ENCODE results near the gene DCDC1.

Gene DCDC1

DNA sequence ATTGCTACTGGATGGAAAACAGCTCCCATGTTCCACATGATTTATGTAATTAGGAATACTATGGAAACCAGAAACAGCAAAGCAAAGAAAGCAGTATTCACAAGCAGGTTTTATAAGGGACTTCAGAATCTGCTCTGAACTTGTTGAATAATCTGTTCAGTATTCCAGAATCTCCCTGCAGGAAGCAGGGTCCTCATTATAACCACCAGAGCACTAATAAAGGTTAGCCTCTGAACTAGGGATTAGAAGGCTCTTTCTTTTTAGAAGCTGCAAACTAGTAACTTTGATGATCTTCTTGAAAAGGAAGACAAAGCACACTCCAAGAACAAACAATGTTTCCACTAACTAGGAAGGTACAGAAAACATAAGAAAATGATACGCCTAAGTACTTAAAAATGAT, 125.8 kb downstream of the DCDC1 start:
- no peak for FAIRE-seq

DNA sequence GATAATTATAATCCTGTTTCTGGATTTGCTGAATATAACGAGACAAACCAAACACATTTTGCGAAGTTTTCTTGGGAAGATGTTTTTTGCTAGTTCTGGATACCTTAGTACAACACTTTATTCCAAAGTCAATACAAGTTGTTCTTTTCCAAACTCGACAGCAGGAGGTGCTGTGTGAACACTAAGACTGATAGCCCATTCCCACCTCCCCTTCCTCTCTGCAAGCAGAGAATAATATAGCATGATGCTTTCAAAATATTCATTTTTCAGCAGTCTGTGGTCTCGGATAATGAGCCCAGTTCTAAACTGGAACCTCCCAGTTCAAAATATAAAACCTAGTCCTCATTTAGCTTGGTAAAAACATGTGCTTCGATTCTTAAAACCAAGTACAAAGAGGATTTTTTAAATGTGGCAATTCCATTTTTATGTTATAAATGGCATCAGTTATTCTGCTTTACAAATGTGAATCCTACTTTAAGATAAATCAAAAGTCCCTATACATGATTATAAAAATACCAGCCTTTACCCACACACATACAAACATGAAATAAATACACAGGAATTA, 129.1 kb downstream of the DCDC1 start:
- DNase-seq (ENCODE audit: extremely low spot score, insufficient read length, low read depth) (no peak), FAIRE-seq (no peak)

More for the DNA sequence above, 125.8 kb downstream of the DCDC1 start:
- no peak for DNase-seq (ENCODE audit: extremely low spot score, insufficient read length, low read depth)

DNA sequence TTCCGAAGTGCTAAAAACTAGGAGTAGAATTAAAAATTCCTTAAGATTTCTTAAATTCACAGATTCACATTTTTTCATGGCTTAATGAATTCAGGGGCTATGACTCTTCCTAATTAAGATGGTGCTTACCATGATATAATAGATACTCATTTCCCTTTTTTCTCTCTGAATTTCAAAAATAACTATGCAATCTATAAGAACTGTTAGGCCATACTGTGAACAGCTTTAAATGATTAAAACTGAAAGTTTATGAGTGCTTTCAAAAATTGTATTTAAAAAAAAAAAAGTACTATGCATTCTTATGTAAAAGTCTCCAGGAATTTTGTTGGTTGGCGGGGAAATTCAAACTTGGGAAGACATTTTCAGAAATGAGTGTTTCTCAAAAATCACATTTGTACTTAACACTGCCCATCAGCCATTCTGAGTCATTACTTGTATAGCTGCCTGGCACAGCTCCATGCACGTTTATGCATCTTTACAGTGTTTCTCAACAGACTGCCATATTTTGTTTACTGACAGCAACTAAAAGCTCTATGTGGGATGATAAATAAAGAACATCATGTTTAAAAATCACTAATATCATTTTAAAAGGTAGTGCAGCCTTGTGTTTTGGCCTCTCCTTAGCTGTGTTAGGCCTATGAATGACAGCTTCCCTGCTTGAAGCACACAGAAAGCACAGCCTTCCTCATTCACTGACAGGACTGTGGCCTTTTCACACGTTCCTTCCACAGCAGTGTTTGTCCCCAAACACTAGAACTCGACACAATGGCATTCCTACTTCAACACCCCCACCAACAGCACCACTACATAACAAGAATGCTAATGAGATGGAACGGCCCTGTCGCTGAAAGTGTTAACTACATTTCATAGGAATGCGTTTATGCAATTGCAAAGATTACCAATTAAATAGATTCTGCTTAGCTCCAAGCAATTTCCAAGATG, 131.4 kb downstream of the DCDC1 start:
- no peak for FAIRE-seq
- no peak for DNase-seq (ENCODE audit: extremely low spot score, insufficient read length, low read depth)

DNA sequence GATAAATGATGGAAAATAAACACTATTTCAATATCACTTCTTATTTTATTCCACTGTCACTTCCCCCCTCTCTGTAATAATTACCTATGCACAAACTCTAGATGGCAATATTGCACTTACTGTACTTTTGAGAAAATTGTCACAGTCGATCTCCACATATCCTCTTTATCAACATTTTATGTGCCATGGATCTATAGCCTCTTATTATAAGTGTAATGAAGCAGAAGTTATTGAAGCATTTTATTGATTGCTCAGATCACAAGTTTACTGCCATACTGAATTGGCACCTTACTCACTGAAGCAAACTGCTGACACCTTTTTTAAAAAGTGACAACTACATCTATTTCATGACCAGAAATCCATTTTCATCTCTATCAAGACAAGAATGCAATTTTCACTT, 133.4 kb downstream of the DCDC1 start:
- DNase-seq (ENCODE audit: extremely low spot score, insufficient read length, low read depth) (no peak), FAIRE-seq (no peak)

DNA sequence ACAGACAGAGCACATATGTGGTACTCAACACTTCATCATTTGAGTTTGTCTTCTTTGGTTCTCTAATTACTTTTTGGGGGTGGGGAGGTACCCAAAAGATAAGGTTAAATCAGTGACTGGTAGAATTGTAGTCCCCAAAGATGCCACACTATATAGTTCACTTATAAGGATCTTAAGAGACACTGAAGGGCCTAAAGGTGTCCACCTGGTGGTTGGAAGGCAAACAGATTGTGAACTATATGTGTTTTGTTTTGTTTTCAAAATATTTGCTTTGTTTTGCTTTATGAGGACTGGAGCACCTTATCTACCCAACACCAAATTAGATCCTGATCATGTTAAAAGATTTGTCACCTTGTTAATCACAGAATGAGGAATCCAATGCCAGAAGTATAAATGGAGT, 136.1 kb downstream of the DCDC1 start:
- FAIRE-seq: no peak
- no peak for DNase-seq (ENCODE audit: extremely low spot score, insufficient read length, low read depth)

DNA sequence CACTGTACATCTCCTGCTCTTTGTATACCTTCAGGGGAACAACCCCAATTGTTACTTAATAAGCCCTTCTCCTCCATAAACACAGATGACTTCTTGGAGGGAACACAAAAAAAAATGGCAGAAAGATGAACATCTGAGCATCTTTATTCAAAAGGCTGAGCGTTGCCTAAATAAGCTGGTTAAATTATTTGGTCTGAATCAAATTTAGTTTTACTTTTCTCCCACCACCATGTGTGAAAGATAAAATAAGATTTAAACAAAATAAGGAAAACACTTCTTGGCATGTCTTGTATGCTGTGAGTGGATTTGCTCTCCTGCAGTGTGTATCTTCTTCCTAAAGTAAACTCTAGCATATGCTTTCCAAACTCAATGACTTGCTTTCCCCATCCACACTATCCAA, 137.9 kb downstream of the DCDC1 start:
- DNase-seq (ENCODE audit: extremely low spot score, insufficient read length, low read depth) (no peak), FAIRE-seq (no peak)

DNA sequence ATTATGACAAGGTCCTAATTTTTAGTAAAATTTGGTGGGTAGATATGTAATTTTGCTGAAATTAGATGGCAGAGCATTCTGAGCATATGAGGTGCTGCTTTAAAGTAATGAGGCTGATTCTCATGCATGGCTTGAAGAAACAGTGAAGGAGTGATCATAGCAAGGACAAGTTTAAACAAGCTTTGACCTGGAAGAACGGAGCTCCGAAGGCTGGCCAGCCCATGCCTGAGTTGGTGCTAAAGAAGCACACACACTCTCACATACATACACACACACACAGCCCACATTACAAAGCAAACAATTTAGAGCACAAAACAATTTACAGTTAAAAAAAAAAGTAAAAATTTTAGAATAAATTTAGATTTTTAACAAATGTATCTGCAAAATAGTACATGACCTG, 150.7 kb downstream of the DCDC1 start:
- DNase-seq (ENCODE audit: extremely low spot score, insufficient read length, low read depth): no peak
- FAIRE-seq: no peak

DNA sequence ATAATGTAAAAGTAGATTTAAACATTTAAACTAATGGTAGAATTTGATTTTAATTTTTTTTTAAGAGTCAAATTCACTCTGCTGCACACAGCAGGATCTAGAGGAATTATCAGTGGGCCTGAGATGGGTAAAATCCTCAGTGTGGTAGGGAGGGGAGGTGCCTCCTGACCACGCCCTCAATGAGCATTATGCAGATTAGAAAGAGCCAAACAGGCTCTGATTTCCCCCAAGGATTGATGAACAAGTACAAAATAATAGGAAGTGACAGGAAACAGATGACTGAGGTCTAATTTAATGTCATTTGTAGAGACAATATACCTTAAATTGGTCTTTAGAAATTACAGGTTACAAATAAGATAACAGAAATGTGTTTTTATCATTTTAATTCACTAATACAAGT, 155.2 kb downstream of the DCDC1 start:
- FAIRE-seq (no peak), DNase-seq (ENCODE audit: extremely low spot score, insufficient read length, low read depth) (no peak)

DNA sequence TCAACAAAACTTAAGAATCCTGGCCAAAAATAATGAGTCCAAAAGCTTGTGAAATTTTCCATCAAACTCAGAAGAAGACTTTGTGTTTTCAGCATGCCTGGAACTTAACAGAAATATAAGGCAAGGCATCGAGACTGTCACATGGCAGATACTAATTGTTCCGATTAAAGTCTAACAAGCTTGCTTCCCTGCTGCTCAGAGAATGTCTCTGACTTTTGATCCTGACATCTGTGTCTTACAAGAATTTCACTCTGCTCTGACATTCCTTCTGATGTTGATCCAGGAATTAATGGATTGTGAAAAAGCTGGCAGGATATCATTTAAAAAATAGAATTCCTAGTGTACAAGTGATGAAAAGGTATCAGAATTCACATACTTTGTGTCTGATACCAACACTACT, 170.2 kb downstream of the DCDC1 start:
- no peak for FAIRE-seq
- no peak for DNase-seq (ENCODE audit: extremely low spot score, insufficient read length, low read depth)

DNA sequence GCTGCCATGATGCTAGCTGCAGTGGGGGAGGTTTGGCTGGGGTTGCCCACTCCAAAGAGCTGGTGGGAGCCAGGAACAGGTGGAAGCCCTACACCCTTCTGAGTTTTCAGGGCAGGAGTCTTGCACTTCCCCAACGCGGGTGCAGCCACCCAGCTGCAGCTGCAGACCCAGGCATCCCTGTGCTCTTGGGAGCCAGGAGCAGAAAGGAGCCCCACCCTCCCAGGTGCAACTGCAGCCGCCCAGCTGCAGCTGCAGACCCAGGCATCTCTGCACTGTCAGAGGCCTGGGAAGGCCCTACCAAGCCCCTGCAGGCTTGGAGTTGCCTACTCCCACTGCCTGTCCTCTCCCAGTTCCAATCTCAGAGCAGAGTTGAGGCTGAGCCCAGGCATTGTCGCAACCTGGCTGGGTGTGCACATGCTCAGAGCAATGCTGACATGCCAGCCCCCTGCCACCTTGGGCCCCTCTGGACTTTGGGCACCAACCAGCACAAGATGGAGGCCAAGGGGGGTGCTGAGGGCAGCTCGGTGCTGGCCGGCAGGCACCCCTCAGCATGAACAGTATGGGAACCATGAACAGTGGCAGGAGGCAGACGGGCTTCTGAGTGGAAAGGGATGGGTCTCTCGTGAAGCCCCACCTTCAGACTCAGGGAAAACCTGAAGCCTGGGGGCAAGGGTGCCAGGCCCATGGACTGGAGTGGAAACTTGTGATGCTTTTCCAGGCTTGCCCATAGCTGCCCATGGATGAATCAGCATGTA, 195.4 kb downstream of the DCDC1 start:
- FAIRE-seq (no peak), DNase-seq (ENCODE audit: extremely low spot score, insufficient read length, low read depth) (no peak)

DNA sequence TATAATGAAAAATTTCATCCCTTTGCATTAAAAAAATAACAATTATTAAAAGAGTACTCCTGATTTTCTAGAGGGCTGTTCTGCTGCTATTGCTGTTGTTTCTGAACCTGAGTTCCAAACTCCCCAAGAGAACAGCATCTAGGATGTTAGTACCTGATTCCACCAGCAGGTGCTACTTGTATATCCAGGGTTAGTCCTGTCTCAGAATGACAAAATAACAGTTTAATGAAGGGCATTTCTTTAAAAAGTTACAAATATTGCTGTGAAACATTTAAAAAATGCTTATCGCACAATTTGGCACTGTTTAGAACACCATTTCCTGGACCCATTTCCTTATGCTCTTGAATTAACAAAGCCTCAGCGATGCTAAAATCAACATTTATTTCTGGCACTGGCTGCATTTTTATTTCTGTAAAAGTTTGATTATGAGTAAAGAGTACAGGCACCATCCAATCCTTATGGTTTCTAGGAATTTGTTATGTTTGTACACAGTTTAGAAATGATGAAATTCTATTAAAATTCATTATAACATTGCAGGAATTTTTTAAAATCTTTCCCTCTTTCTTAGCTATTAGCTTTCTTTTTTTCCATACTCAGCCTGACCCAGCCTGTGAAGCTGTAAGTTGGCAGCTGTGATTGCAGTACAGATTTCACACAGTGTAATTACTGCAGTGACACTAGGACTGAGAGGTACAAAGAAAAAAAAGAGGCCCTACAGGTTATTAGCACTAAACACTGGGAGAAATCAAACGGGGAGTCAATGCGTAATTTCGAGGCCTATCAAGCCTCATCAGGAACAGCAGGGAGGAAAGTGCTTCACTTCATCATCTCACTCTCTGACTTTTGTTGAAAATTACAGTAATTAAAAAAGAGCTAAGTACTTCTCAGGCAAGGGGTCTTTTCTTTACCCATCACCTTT, 208.8 kb downstream of the DCDC1 start:
- no peak for DNase-seq (ENCODE audit: extremely low spot score, insufficient read length, low read depth)
- FAIRE-seq: no peak

DNA sequence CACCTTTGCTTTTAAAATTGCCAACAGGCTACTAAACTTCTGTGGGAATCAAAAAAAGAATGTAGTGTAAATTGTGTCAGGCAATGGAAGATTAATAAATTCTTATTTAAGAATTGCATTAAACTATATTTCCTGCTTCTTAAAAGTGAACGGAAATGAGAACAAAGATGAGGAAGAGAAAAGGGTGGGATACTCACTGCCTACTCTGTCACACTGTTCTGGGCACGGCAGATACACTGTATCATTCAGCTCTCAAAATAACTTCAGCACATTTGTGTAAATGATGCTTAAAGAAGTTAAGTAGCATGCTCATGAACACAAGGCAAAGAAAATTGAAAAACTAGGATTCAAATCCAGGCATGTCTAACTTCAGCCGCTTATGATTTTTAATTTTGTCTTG, 218.7 kb downstream of the DCDC1 start:
- FAIRE-seq (no peak), DNase-seq (ENCODE audit: extremely low spot score, insufficient read length, low read depth) (no peak)

DNA sequence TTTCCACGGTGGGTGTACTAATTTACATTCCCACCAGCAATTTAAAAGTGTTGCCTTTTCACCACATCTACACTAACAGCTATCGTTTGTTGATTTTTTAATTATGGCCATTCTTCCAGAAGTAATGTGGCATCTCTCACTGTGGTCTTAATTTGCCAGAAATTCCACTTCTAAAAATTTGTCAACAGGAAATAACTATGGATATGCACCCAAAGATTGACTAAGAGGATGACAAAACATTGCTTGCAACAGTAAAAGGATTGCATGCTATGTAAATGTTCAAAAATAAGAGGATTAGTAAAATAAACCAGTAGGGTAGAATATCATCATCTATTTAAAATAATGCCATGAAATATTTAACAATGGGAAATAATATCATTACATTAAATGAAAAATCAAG, 219.5 kb downstream of the DCDC1 start:
- DNase-seq (ENCODE audit: extremely low spot score, insufficient read length, low read depth) (no peak), FAIRE-seq (no peak)

DNA sequence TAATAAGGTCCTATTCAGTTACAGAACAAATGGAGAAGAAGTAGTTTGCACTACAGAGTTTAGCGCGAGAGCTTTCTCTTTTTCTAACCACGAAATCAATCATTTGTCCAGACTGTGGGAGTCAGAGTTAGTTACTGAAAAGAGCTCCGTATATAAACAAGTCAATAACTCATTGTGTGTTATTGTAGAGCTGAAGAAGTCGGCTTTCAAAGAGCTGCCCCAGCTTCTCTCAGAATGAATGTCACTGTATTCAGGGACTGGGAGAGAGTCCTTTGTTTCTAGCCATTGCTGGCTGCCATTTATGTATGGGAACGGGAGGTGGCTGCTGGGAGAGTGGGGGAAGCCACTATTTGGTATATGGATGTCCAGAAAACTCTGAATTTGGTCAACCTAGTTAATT, 227.8 kb downstream of the DCDC1 start:
- FAIRE-seq: no peak
- DNase-seq (ENCODE audit: extremely low spot score, insufficient read length, low read depth): no peak

DNA sequence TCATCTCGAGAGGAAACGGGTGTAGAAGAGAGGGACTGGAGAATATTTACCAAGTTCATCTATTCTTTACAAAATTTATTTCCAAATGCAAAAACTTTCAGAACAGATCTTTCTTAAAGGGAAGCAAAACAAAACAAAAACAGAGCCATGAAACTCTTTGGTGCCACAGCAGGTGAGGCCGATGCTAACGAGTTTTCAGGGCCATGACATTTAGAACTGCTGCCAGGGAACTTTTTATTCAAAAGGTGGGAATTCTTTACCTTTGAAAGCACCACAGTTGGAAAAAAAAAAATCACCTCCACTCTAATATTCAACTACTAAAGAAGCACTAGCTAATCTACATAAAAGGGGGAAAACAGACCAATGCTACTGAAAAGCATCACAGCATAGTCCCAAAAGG, 230.1 kb downstream of the DCDC1 start:
- no peak for FAIRE-seq
- no peak for DNase-seq (ENCODE audit: extremely low spot score, insufficient read length, low read depth)

DNA sequence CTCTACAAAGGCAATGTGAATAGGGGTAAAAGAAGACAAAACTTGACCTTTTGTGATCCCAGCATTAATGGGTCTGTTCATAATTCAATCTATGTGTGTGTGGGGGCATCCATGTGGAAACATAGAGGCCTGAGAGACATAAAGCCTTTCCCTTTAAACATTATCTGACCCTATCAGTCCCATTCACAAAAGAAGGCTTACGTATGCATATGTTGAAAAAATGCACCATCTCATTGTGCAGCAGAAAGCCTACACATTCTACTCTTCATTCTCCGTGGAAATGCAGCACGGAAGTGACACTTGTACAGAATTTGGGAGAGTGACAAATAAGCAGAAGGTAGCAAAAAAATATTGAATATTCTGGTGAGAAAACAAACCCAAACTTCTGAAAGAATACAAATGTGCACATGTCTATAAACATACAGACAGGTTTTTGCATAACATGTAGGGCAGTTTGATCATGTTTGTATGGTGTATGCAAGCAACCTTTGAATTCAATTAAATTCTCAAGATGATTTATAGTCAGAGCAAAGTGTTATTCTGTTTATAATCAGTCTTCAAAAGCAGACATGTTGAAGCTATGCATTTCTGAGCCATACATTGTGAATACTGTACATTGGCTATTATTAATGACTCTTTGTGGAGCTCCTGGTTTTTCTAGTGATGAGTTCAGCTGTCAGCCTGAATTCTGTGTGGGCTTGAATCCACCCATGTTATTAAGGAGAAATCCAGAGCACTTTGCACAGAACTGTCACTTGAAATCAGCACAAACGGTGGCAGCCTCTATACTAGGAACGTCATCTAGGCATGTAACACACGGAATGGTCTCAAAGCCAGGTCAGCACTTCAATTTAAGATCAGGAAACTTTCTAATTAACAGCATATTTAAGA, 236.8 kb downstream of the DCDC1 start:
- FAIRE-seq: no peak
- no peak for DNase-seq (ENCODE audit: extremely low spot score, insufficient read length, low read depth)

DNA sequence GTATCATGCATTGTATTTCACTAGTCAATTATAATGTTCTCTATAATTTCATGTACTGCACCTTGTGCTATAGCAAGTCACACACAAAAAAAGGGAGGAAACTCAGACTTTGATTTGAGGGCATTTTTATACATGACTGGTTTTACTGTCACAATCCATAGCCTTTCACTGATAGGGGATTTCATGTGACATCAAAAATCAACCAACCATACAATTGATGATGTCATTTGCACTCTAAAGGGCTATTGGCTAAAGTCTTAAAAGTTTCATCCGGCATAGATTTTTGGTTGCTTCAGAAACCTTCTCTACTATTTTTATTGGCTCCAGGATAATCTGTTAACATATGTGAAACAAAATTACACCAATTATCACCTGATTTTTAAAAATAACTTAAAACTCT, 237.8 kb downstream of the DCDC1 start:
- DNase-seq (ENCODE audit: extremely low spot score, insufficient read length, low read depth) (no peak), FAIRE-seq (no peak)

DNA sequence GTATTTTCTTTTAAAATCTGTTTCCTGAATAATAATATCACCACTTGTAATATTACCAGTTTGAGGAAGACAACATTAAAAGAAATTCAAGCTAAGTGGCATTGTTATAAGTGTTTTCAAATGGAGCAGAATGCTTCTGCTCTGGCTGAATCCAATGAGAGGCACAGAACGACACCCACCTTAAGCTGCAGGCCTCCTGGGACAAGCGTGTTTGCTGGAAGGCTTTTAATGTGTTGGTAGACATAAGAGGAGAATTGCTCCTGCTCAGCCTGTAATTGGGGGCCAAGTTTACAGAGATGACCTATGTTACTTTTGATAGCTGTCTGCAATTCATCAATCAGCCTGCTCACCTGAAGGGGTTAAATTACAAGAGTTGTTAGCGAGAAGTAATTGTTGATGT, 242.2 kb downstream of the DCDC1 start:
- DNase-seq (ENCODE audit: extremely low spot score, insufficient read length, low read depth) (no peak), FAIRE-seq (no peak)

DNA sequence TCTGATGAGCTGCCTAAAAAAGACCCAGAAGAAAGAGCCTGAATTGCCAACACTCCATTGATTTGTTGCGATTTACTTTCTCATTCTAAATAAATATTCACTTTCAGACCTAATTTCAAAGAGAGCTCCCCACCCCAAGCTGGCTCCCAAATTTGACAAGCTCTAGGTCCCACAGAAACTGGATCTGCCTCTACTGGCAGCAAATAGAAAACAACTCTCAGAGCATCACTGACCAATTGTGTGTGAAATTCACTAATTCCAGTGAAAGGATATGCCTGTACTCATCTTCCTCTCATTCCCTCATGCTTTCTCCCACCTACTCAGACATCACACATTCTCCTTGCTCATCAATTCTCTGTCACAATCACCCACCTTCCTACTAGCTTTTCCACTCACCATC, 249.1 kb downstream of the DCDC1 start:
- DNase-seq (ENCODE audit: extremely low spot score, insufficient read length, low read depth) (no peak), FAIRE-seq (no peak)
